MCF 10A (cell line): Measurements from ENCODE around the gene CREB3L2. TPM values are rescaled to one million over a fixed set of nuclear protein-coding genes. Genes with fewer than 3 reads are reported as not detected.

Experiments
- BruUV-seq: library from RNA; stranded (reverse); fragments of 400-500 nt; replicated peaks from 2 replicates; lab custom pipeline; 2021; lab: Mats Ljungman, UMichigan
- CTCF ChIA-PET: fragments of 300-600 bp; sonication (Branson Sonifier 250); formaldehyde crosslinking; extraction: SDS; loops from one replicate; lab custom pipeline; 2021; ENCODE audit warnings: antibody characterized with exemption, inconsistent platforms; lab: Yijun Ruan, JAX
- POLR2A ChIA-PET: fragments of 300-600, 350-650 bp; sonication (Branson Sonifier 250); formaldehyde crosslinking; extraction: SDS; loops from one replicate; lab custom pipeline; 2020; ENCODE audit warnings: antibody characterized with exemption, inconsistent platforms; lab: Yijun Ruan, JAX
- DNase-seq: peaks from one replicate; pipeline ENCODE4 v3.0.0-alpha.2; 2018; ENCODE audit not compliant: unreplicated experiment
- H3K27ac Mint-ChIP-seq: one replicate; pipeline ENCODE4 v1.8.0; 2022; ENCODE audit warnings: mild to moderate bottlenecking, low read depth, mixed read lengths; ENCODE audit not compliant: unreplicated experiment
- H3K27me3 Mint-ChIP-seq: one replicate; pipeline ENCODE4 v1.8.0; 2022; ENCODE audit warnings: mixed read lengths; ENCODE audit not compliant: insufficient read depth, unreplicated experiment
- H3K36me3 Mint-ChIP-seq: one replicate; pipeline ENCODE4 v1.8.0; 2022; ENCODE audit warnings: mild to moderate bottlenecking, moderate library complexity, mixed read lengths; ENCODE audit not compliant: insufficient read depth, unreplicated experiment
- H3K4me1 Mint-ChIP-seq: one replicate; pipeline ENCODE4 v1.8.0; 2022; ENCODE audit warnings: mixed read lengths; ENCODE audit not compliant: insufficient read depth, unreplicated experiment
- H3K4me3 Mint-ChIP-seq: one replicate; pipeline ENCODE4 v1.8.0; 2022; ENCODE audit warnings: mild to moderate bottlenecking, moderate library complexity, mixed read lengths; ENCODE audit not compliant: unreplicated experiment
- H3K9me3 Mint-ChIP-seq: one replicate; pipeline ENCODE4 v1.8.0; 2022; ENCODE audit warnings: mixed read lengths; ENCODE audit not compliant: unreplicated experiment
- CTCF ChIP-seq: fragments of 200-600 bp; IDR thresholded peaks from one replicate; pipeline ENCODE4 v1.8.0; 2022; ENCODE audit warnings: antibody characterized with exemption, mild to moderate bottlenecking; ENCODE audit not compliant: unreplicated experiment
- intact Hi-C: fragments of 100-400 bp; cut with micrococcal nuclease; formaldehyde crosslinking; loops from 2 replicates; pipeline ENCODE4 v1.14.1; 2022
- total RNA-seq: library from RNA; stranded (reverse); gene quantifications from 2 replicates; pipeline ENCODE4 v1.2.3, GENCODE V29; 2022

CREB3L2 gene
- total RNA-seq, 1 experiment from 2014 or later, result 74.2 TPM

GRCh38 chr7:137953665-137954470 is 48.0 kb downstream of the CREB3L2 start:
- DNase-seq, result peak; percentile 53
- intact Hi-C loops, result no loop called here
- POLR2A ChIA-PET, result interaction anchor here (0.7 to 1.8 kb wide), 7 partner anchors 16 to 48 kb away, joined by 3 to 6 read pairs (median 3); partner anchors contain the start of gene CREB3L2

GRCh38 chr7:137953043-137953664 is 48.7 kb downstream of the CREB3L2 start:
- peaks cover 31% of the 10 kb centered on the region for H3K4me1 Mint-ChIP-seq
- no TSS peak for BruUV-seq
- intact Hi-C loops, result no loop called here
- DNase-seq, result no peak
- H3K27ac Mint-ChIP-seq, result peak overlapping the region; percentile 78
- POLR2A ChIA-PET, result interaction anchor here (0.7 to 1.8 kb wide), 6 partner anchors 20 to 49 kb away, joined by 3 to 6 read pairs (median 4); partner anchors contain the start of gene CREB3L2
- CTCF ChIA-PET, result interaction anchor here (0.6 to 1.2 kb wide), 6 partner anchors 19 to 387 kb away, joined by 3 to 4 read pairs (median 3); no protein-coding TSS in a partner anchor
- H3K9me3 Mint-ChIP-seq, result no peaks in the 10 kb centered on the region
- no peaks in the 10 kb centered on the region for H3K27me3 Mint-ChIP-seq
- H3K4me3 Mint-ChIP-seq, result no peak overlapping the region
- peaks cover 7% of the 10 kb centered on the region for H3K36me3 Mint-ChIP-seq
- TF ChIP-seq CTCF, result no peak

More at GRCh38 chr7:137953665-137954470, 48.0 kb downstream of the CREB3L2 start:
- CTCF ChIA-PET, result interaction anchor here (0.5 to 1.2 kb wide), 9 partner anchors 20 to 427 kb away, joined by 3 to 4 read pairs (median 3); no protein-coding TSS in a partner anchor
- Mint-ChIP-seq H3K27ac (peak overlapping the region; percentile 78), H3K4me3 (no peak overlapping the region), H3K4me1 (peaks cover 31% of the 10 kb centered on the region), H3K9me3 (no peaks in the 10 kb centered on the region), H3K36me3 (peaks cover 14% of the 10 kb centered on the region), H3K27me3 (no peaks in the 10 kb centered on the region)
- TF ChIP-seq CTCF, result no peak
- BruUV-seq, result no TSS peak

GRCh38 chr7:137952426-137952805 is 49.5 kb downstream of the CREB3L2 start:
- H3K9me3 Mint-ChIP-seq, result no peaks in the 10 kb centered on the region
- H3K4me1 Mint-ChIP-seq, result peaks cover 31% of the 10 kb centered on the region
- no peaks in the 10 kb centered on the region for H3K27me3 Mint-ChIP-seq
- H3K4me3 Mint-ChIP-seq, result no peak overlapping the region
- H3K27ac Mint-ChIP-seq, result peak overlapping the region; percentile 78
- DNase-seq, result no peak
- POLR2A ChIA-PET, result interaction anchor here (0.9 to 1.4 kb wide), 2 partner anchors 20 to 49 kb away, joined by 4 to 6 read pairs; partner anchors contain the start of gene CREB3L2
- TF ChIP-seq CTCF, result no peak
- CTCF ChIA-PET, result interaction anchor here (1.0 kb wide), 1 partner anchor 53 kb away, joined by 4 read pairs; no protein-coding TSS in a partner anchor
- H3K36me3 Mint-ChIP-seq, result peaks cover 5% of the 10 kb centered on the region
- no TSS peak for BruUV-seq
- intact Hi-C loops, result no loop called here
